Activated naive CD8-positive, alpha-beta T cell treated with anti-CD3 and anti-CD28 coated beads, Interleukin-2, amount 10 ng/mL, durations not matched to agents 7 days and 5 days (primary cell): ENCODE measurements around the gene PGAP2. TPM values are rescaled to one million over a fixed set of nuclear protein-coding genes. Genes with fewer than 3 reads are reported as not detected.

ENCODE experiments used
- ATAC-seq: fragments of 150-1000 bp; cut with Tn5 transposase; one replicate; pipeline ENCODE4 v1.10.0; 2021; ENCODE audit warnings: low read depth, moderate library complexity
- POLR2A ChIA-PET: fragments of 350-600 bp; sonication (Branson Sonifier 250); formaldehyde crosslinking; loops from one replicate; lab custom pipeline; 2021; ENCODE audit warnings: antibody characterized with exemption; lab: Charles Lee
- DNase-seq: peaks from one replicate; pipeline ENCODE4 v3.0.0; 2021
- H3K27ac Mint-ChIP-seq: one replicate; pipeline ENCODE4 v1.8.0; 2022; ENCODE audit warnings: mild to moderate bottlenecking, mixed read lengths
- H3K27me3 Mint-ChIP-seq: one replicate; pipeline ENCODE4 v1.8.0; 2022; ENCODE audit warnings: mild to moderate bottlenecking, moderate library complexity, mixed read lengths
- H3K36me3 Mint-ChIP-seq: one replicate; pipeline ENCODE4 v1.8.0; 2021; ENCODE audit warnings: mild to moderate bottlenecking, mixed read lengths
- H3K4me1 Mint-ChIP-seq: one replicate; pipeline ENCODE4 v1.8.0; 2021; ENCODE audit warnings: mixed read lengths
- H3K4me3 Mint-ChIP-seq: one replicate; pipeline ENCODE4 v1.8.0; 2022; ENCODE audit warnings: mild to moderate bottlenecking, moderate library complexity, mixed read lengths
- H3K9me3 Mint-ChIP-seq: one replicate; pipeline ENCODE4 v1.8.0; 2021; ENCODE audit warnings: mixed read lengths
- total RNA-seq, 2 experiments: library from RNA; stranded (reverse); gene quantifications; one replicate each; pipeline ENCODE4 v1.2.3, GENCODE V29; 2021

Gene PGAP2
- total RNA-seq, 2 experiments from 2014 or later, result 21.8 to 22.7 TPM

GRCh38 chr11:3796002-3796311 lies 12.4 kb upstream of the PGAP2 start:
- ATAC-seq (no peak), DNase-seq (no peak)
- peaks cover 20% of the 10 kb centered on the region for H3K36me3 Mint-ChIP-seq
- POLR2A ChIA-PET, result interaction anchor here (1.2 to 3.3 kb wide), 3 partner anchors 11 to 59 kb away, joined by 3 to 15 read pairs (median 11); partner anchors contain the start of gene STIM1
- H3K4me3 Mint-ChIP-seq, result peak overlapping the region; percentile 93
- H3K4me1 Mint-ChIP-seq, result peaks cover 37% of the 10 kb centered on the region
- no peaks in the 10 kb centered on the region for H3K27me3 Mint-ChIP-seq
- no peaks in the 10 kb centered on the region for H3K9me3 Mint-ChIP-seq
- peak overlapping the region; percentile 94 for H3K27ac Mint-ChIP-seq

GRCh38 chr11:3796346-3796745 lies 12.0 kb upstream of the PGAP2 start:
- POLR2A ChIA-PET, result interaction anchor here (1.0 to 3.3 kb wide), 5 partner anchors 8 to 295 kb away, joined by 3 to 15 read pairs (median 3); partner anchors contain the start of gene STIM1
- DNase-seq, result peak; percentile 0
- H3K27ac Mint-ChIP-seq, result peak overlapping the region; percentile 94
- no peaks in the 10 kb centered on the region for H3K9me3 Mint-ChIP-seq
- H3K4me1 Mint-ChIP-seq, result peaks cover 37% of the 10 kb centered on the region
- peaks cover 20% of the 10 kb centered on the region for H3K36me3 Mint-ChIP-seq
- no peak for ATAC-seq
- H3K4me3 Mint-ChIP-seq, result peak overlapping the region; percentile 93
- no peaks in the 10 kb centered on the region for H3K27me3 Mint-ChIP-seq

- Mint-ChIP-seq H3K27me3 (no peaks in the 10 kb centered on the region), H3K27ac (peak overlapping the region; percentile 94), H3K9me3 (no peaks in the 10 kb centered on the region), H3K36me3 (peaks cover 20% of the 10 kb centered on the region), H3K4me3 (peak overlapping the region; percentile 93), H3K4me1 (peaks cover 37% of the 10 kb centered on the region)
- POLR2A ChIA-PET, result interaction anchor here (1.0 to 3.3 kb wide), 5 partner anchors 8 to 295 kb away, joined by 3 to 15 read pairs (median 11); partner anchors contain the start of genes PGAP2 and STIM1
- DNase-seq (no peak), ATAC-seq (peak; percentile 43)
These were observed 11.5 kb upstream of the PGAP2 start for GRCh38 chr11:3796801-3797328.

- Mint-ChIP-seq H3K9me3 (no peaks in the 10 kb centered on the region), H3K36me3 (peaks cover 16% of the 10 kb centered on the region), H3K27me3 (no peaks in the 10 kb centered on the region), H3K27ac (peak within 1 kb of the TSS; percentile 94), H3K4me1 (peaks cover 35% of the 10 kb centered on the region), H3K4me3 (peak within 1 kb of the TSS; percentile 93)
- ATAC-seq (peak; percentile 97), DNase-seq (peak; percentile 99)
- POLR2A ChIA-PET, result interaction anchor here (0.9 to 3.3 kb wide), 9 partner anchors 9 to 294 kb away, joined by 3 to 11 read pairs (median 4); partner anchors contain the start of genes PGAP2, RHOG and STIM1
These were observed 10.8 kb upstream of the PGAP2 start, which contains the start of gene NUP98 for GRCh38 chr11:3797329-3798090. Gene NUP98 (minus strand): TSS chr11:3797554. CDS start chr11:3782117, 15,437 bp downstream.

- DNase-seq, result peak; percentile 11
- H3K4me1 Mint-ChIP-seq, result peaks cover 33% of the 10 kb centered on the region
- ATAC-seq, result no peak
- no peaks in the 10 kb centered on the region for H3K27me3 Mint-ChIP-seq
- H3K4me3 Mint-ChIP-seq, result peak overlapping the region; percentile 93
- no peaks in the 10 kb centered on the region for H3K9me3 Mint-ChIP-seq
- H3K36me3 Mint-ChIP-seq, result peaks cover 7% of the 10 kb centered on the region
- POLR2A ChIA-PET, result interaction anchor here (1.7 to 3.3 kb wide), 2 partner anchors 38 to 56 kb away, joined by 4 to 11 read pairs; partner anchors contain the start of gene STIM1
- peak overlapping the region; percentile 94 for H3K27ac Mint-ChIP-seq
These were observed 9.2 kb upstream of the PGAP2 start for GRCh38 chr11:3799143-3799542.

- no peak overlapping the region for H3K27ac Mint-ChIP-seq
- DNase-seq, result no peak
- peaks cover 31% of the 10 kb centered on the region for H3K4me1 Mint-ChIP-seq
- no peak for ATAC-seq
- no peak overlapping the region for H3K4me3 Mint-ChIP-seq
- POLR2A ChIA-PET, result no interaction called here
- H3K27me3 Mint-ChIP-seq, result no peaks in the 10 kb centered on the region
- no peaks in the 10 kb centered on the region for H3K36me3 Mint-ChIP-seq
- no peaks in the 10 kb centered on the region for H3K9me3 Mint-ChIP-seq
These were observed 8.5 kb upstream of the PGAP2 start for GRCh38 chr11:3799873-3800272.

GRCh38 chr11:3802011-3802790 lies 6.2 kb upstream of the PGAP2 start:
- ATAC-seq, result no peak
- Mint-ChIP-seq H3K4me3 (no peak overlapping the region), H3K27me3 (no peaks in the 10 kb centered on the region), H3K27ac (no peak overlapping the region), H3K4me1 (peaks cover 17% of the 10 kb centered on the region), H3K9me3 (no peaks in the 10 kb centered on the region), H3K36me3 (no peaks in the 10 kb centered on the region)
- no peak for DNase-seq
- POLR2A ChIA-PET, result no interaction called here

GRCh38 chr11:3803726-3804495 lies 4.4 kb upstream of the PGAP2 start:
- DNase-seq (no peak), ATAC-seq (no peak)
- Mint-ChIP-seq H3K27me3 (no peaks in the 10 kb centered on the region), H3K27ac (no peak overlapping the region), H3K4me1 (peaks cover 12% of the 10 kb centered on the region), H3K4me3 (no peak overlapping the region), H3K9me3 (no peaks in the 10 kb centered on the region), H3K36me3 (no peaks in the 10 kb centered on the region)
- POLR2A ChIA-PET, result no interaction called here

- Mint-ChIP-seq H3K27me3 (no peaks in the 10 kb centered on the region), H3K9me3 (no peaks in the 10 kb centered on the region), H3K4me3 (peak overlapping the region; percentile 80), H3K27ac (peak overlapping the region; percentile 73), H3K4me1 (peaks cover 16% of the 10 kb centered on the region), H3K36me3 (no peaks in the 10 kb centered on the region)
- ATAC-seq (peak; percentile 77), DNase-seq (no peak)
- POLR2A ChIA-PET, result interaction anchor here (0.6 to 2.3 kb wide), 11 partner anchors 11 to 286 kb away, joined by 3 to 15 read pairs (median 4); partner anchors contain the start of genes NUP98, RRM1 and STIM1
These were observed 682 bp downstream of the PGAP2 start for GRCh38 chr11:3808861-3809623.

- POLR2A ChIA-PET, result interaction anchor here (1.0 to 1.9 kb wide), 3 partner anchors 24 to 32 kb away, joined by 3 to 5 read pairs (median 4); no protein-coding TSS in a partner anchor
- Mint-ChIP-seq H3K4me1 (peaks cover 13% of the 10 kb centered on the region), H3K27ac (no peak overlapping the region), H3K9me3 (no peaks in the 10 kb centered on the region), H3K36me3 (no peaks in the 10 kb centered on the region), H3K4me3 (no peak overlapping the region), H3K27me3 (no peaks in the 10 kb centered on the region)
- no peak for ATAC-seq
- DNase-seq, result no peak
These were observed 1.2 kb downstream of the PGAP2 start for GRCh38 chr11:3809624-3809928.

GRCh38 chr11:3810446-3810845 lies 2.1 kb downstream of the PGAP2 start:
- no peaks in the 10 kb centered on the region for H3K27me3 Mint-ChIP-seq
- POLR2A ChIA-PET, result interaction anchor here (0.8 to 1.2 kb wide), 3 partner anchors 9 to 44 kb away, joined by 3 to 6 read pairs (median 3); no protein-coding TSS in a partner anchor
- no peaks in the 10 kb centered on the region for H3K36me3 Mint-ChIP-seq
- no peak overlapping the region for H3K4me3 Mint-ChIP-seq
- no peak overlapping the region for H3K27ac Mint-ChIP-seq
- DNase-seq, result no peak
- H3K4me1 Mint-ChIP-seq, result peaks cover 13% of the 10 kb centered on the region
- no peak for ATAC-seq
- no peaks in the 10 kb centered on the region for H3K9me3 Mint-ChIP-seq

GRCh38 chr11:3810951-3811350 lies 2.6 kb downstream of the PGAP2 start:
- no peaks in the 10 kb centered on the region for H3K36me3 Mint-ChIP-seq
- H3K4me3 Mint-ChIP-seq, result no peak overlapping the region
- no peaks in the 10 kb centered on the region for H3K27me3 Mint-ChIP-seq
- H3K4me1 Mint-ChIP-seq, result peaks cover 13% of the 10 kb centered on the region
- POLR2A ChIA-PET, result interaction anchor here (1.0 to 1.2 kb wide), 2 partner anchors 31 to 44 kb away, joined by 3 to 6 read pairs; no protein-coding TSS in a partner anchor
- no peak for ATAC-seq
- DNase-seq, result no peak
- H3K27ac Mint-ChIP-seq, result no peak overlapping the region
- H3K9me3 Mint-ChIP-seq, result no peaks in the 10 kb centered on the region
